ENCODE data around the gene CHKB. TPM values are rescaled to one million over a fixed set of nuclear protein-coding genes. Genes with fewer than 3 reads are reported as not detected.

Gene CHKB
- total and polyA plus RNA-seq, 12 donors = 27.1 to 251 (median 39.9) TPM

GRCh38 chr22:50585238-50585637 lies 2.6 kb upstream of the CHKB start:
- H3K27me3 ChIP-seq = no peaks in the 10 kb centered on the region
- 88 to 90% methylated on average over 3 of the region's 3 CpGs for WGBS, 2 donors
- intact Hi-C loops (cut with DNase I) = no loop called here
- H3K36me3 ChIP-seq = peaks cover 0 to 11% (median 0%) of the 10 kb centered on the region in 9 donors
- TF ChIP-seq CTCF (IDR thresholded peaks at IDR 0.05) = no peak
- H3K4me1 ChIP-seq = peaks cover 0 to 29% (median 22%) of the 10 kb centered on the region in 9 donors
- H3K27ac ChIP-seq = no peak overlapping the region
- DNase-seq (no peak), ATAC-seq (no peak)
- H3K9me3 ChIP-seq = no peaks in the 10 kb centered on the region
- no peak overlapping the region for H3K4me3 ChIP-seq

GRCh38 chr22:50584106-50585096 lies 1.8 kb upstream of the CHKB start:
- Histone ChIP-seq H3K4me3 (no peak overlapping the region), H3K27me3 (no peaks in the 10 kb centered on the region), H3K4me1 (peaks cover 0 to 36% (median 26%) of the 10 kb centered on the region in 9 donors), H3K9me3 (no peaks in the 10 kb centered on the region), H3K27ac (no peak overlapping the region), H3K36me3 (peaks cover 0 to 19% (median 2%) of the 10 kb centered on the region in 9 donors)
- ATAC-seq = no peak
- no peak for TF ChIP-seq CTCF (IDR thresholded peaks at IDR 0.05)
- DNase-seq = no peak
- WGBS, 2 donors = 94 to 96% methylated on average over 23 of the region's 23 CpGs
- intact Hi-C loops (cut with DNase I) = loop anchor here in 1 of 10 donors (5.0 kb wide), 1 partner anchor 62 kb away; no protein-coding TSS in a partner anchor

- intact Hi-C loops (cut with DNase I) = loop anchor here in 3 of 10 donors (2.0 to 5.0 kb wide), 3 partner anchors 21 to 61 kb away; partner anchors contain the start of gene SYCE3 (in 1 of the 3)
- Histone ChIP-seq H3K27ac (peak overlapping the region; percentile 96 to 100 (median 97)), H3K9me3 (no peaks in the 10 kb centered on the region), H3K4me1 (peaks cover 5 to 46% (median 36%) of the 10 kb centered on the region in 9 donors), H3K36me3 (peaks cover 0 to 29% (median 6%) of the 10 kb centered on the region in 9 donors), H3K4me3 (peak overlapping the region; percentile 58 to 88 (median 78)), H3K27me3 (no peaks in the 10 kb centered on the region)
- ATAC-seq (peak; percentile 1 to 42 (median 9)), DNase-seq (no peak)
- WGBS, 2 donors = 7 to 9% methylated on average over 36 to 37 of the region's 37 CpGs
- TF ChIP-seq CTCF (IDR thresholded peaks at IDR 0.05) = peak in 1 of 9 donors; percentile 8
These were observed 729 bp upstream of the CHKB start for GRCh38 chr22:50583294-50583861.

- WGBS, 2 donors = 6 to 7% methylated on average over 35 to 39 of the region's 39 CpGs
These were observed 628 bp downstream of the CHKB start for GRCh38 chr22:50581950-50582492.

More at GRCh38 chr22:50581950-50582492, 628 bp downstream of the CHKB start:
- Histone ChIP-seq H3K27me3 (no peaks in the 10 kb centered on the region), H3K9me3 (no peaks in the 10 kb centered on the region), H3K36me3 (peaks cover 0 to 31% (median 6%) of the 10 kb centered on the region in 9 donors), H3K4me1 (peaks cover 5 to 51% (median 42%) of the 10 kb centered on the region in 9 donors), H3K27ac (peak overlapping the region; percentile 96 to 100 (median 97)), H3K4me3 (peak overlapping the region; percentile 45 to 88 (median 78))
- no peak for TF ChIP-seq CTCF (IDR thresholded peaks at IDR 0.05)
- ATAC-seq (no peak), DNase-seq (no peak)
- intact Hi-C loops (cut with DNase I) = loop anchor here in 3 of 10 donors (2.0 to 5.0 kb wide), 3 partner anchors 19 to 60 kb away; partner anchors contain the start of gene SYCE3 (in 1 of the 3)
